Neural crest cell (in vitro differentiated cells): Measurements from ENCODE around the gene COPS8. TPM values are rescaled to one million over a fixed set of nuclear protein-coding genes. Genes with fewer than 3 reads are reported as not detected.

ENCODE experiments used
- DNase-seq: peaks from one replicate; pipeline ENCODE4 v3.0.0; 2021; ENCODE audit warnings: low read depth, mixed read lengths, low spot score
- H3K27ac Mint-ChIP-seq: one replicate; pipeline ENCODE4 v1.8.0; 2021; ENCODE audit warnings: mild to moderate bottlenecking, mixed read lengths; ENCODE audit not compliant: unreplicated experiment
- H3K27me3 Mint-ChIP-seq: 2 replicates; pipeline ENCODE4 v1.8.0; 2021; ENCODE audit warnings: low read depth, mild to moderate bottlenecking, mixed read lengths
- H3K36me3 Mint-ChIP-seq: 2 replicates; pipeline ENCODE4 v1.8.0; 2021; ENCODE audit warnings: low read depth, mild to moderate bottlenecking, mixed read lengths
- H3K4me1 Mint-ChIP-seq: 2 replicates; pipeline ENCODE4 v1.8.0; 2021; ENCODE audit warnings: mixed read lengths
- H3K4me3 Mint-ChIP-seq: one replicate; pipeline ENCODE4 v1.8.0; 2021; ENCODE audit warnings: mild to moderate bottlenecking, mixed read lengths
- H3K9me3 Mint-ChIP-seq: 2 replicates; pipeline ENCODE4 v1.8.0; 2021; ENCODE audit warnings: mixed read lengths
- CTCF ChIP-seq: fragments of 200-600 bp; sonication (generic); conservative IDR thresholded peaks from 2 replicates; pipeline ENCODE4 v1.5.0; 2021; ENCODE audit warnings: antibody characterized with exemption, mild to moderate bottlenecking
- total RNA-seq: library from RNA; stranded (reverse); gene quantifications from 2 replicates; pipeline ENCODE4 v1.2.1, GENCODE V29; 2021

COPS8 gene
- total RNA-seq, 1 donor from 2014 or later: 79.9 TPM

GRCh38 chr2:237090906-237091305 is 5.2 kb downstream of the COPS8 start:
- Mint-ChIP-seq H3K27ac (no peak overlapping the region), H3K9me3 (no peaks in the 10 kb centered on the region), H3K27me3 (no peaks in the 10 kb centered on the region), H3K4me3 (no peak overlapping the region), H3K4me1 (peaks cover 7% of the 10 kb centered on the region), H3K36me3 (peaks cover 3% of the 10 kb centered on the region)
- TF ChIP-seq CTCF: no peak
- DNase-seq: no peak

- Mint-ChIP-seq H3K27ac (no peak overlapping the region), H3K4me3 (no peak overlapping the region), H3K9me3 (no peaks in the 10 kb centered on the region), H3K4me1 (no peaks in the 10 kb centered on the region), H3K27me3 (no peaks in the 10 kb centered on the region), H3K36me3 (peaks cover 10% of the 10 kb centered on the region)
- TF ChIP-seq CTCF: no peak
- DNase-seq: no peak
Measured at GRCh38 chr2:237091779-237092436, 6.2 kb downstream of the COPS8 start.

- TF ChIP-seq CTCF: no peak
- no peaks in the 10 kb centered on the region for H3K9me3 Mint-ChIP-seq
- H3K36me3 Mint-ChIP-seq: peaks cover 12% of the 10 kb centered on the region
- no peak for DNase-seq
- H3K4me3 Mint-ChIP-seq: no peak overlapping the region
- H3K27ac Mint-ChIP-seq: no peak overlapping the region
- H3K27me3 Mint-ChIP-seq: no peaks in the 10 kb centered on the region
- H3K4me1 Mint-ChIP-seq: no peaks in the 10 kb centered on the region
Measured at GRCh38 chr2:237092506-237092905, 6.8 kb downstream of the COPS8 start.

GRCh38 chr2:237092920-237093781 is 7.5 kb downstream of the COPS8 start:
- Mint-ChIP-seq H3K27ac (no peak overlapping the region), H3K27me3 (no peaks in the 10 kb centered on the region), H3K36me3 (peaks cover 15% of the 10 kb centered on the region), H3K4me1 (no peaks in the 10 kb centered on the region), H3K4me3 (no peak overlapping the region), H3K9me3 (no peaks in the 10 kb centered on the region)
- no peak for DNase-seq
- peak; percentile 61 for TF ChIP-seq CTCF

GRCh38 chr2:237096201-237096600 is 10.5 kb downstream of the COPS8 start:
- Mint-ChIP-seq H3K4me1 (no peaks in the 10 kb centered on the region), H3K9me3 (no peaks in the 10 kb centered on the region), H3K4me3 (no peak overlapping the region), H3K27ac (no peak overlapping the region), H3K27me3 (no peaks in the 10 kb centered on the region), H3K36me3 (peaks cover 29% of the 10 kb centered on the region)
- no peak for TF ChIP-seq CTCF
- DNase-seq: no peak
